Adrenal gland (tissue), 12 donors: Measurements from ENCODE around the gene CFAP69. TPM values are rescaled to one million over a fixed set of nuclear protein-coding genes. Genes with fewer than 3 reads are reported as not detected.
"Not testable (repeated sequence)": the region's sequence is repeated elsewhere in the genome, so short reads cannot be mapped to it uniquely, and the experiment has no call there.

Experiments used
- DNase-seq, 7 donors: peaks; one replicate each; pipeline ENCODE4 v3.0.0-alpha.2; 2019 to 2020
- H3K27ac ChIP-seq, 5 donors: fragments of 200-600 bp; sonication (generic) in 4 of 5; 1 replicate in 3 of 5; 2 replicates in 2 of 5; pipeline versions ENCODE4 v1.5.1 to v1.8.0; 2016 to 2020; ENCODE audit warnings: mild to moderate bottlenecking in 1 of 5
- H3K27me3 ChIP-seq: fragments of 200-600 bp; 2 replicates; pipeline ENCODE4 v1.8.0; 2021
- H3K36me3 ChIP-seq, 2 donors: fragments of 200-600 bp; replicated peaks in 1 of 2; 1 replicate in 1 of 2; 2 replicates in 1 of 2; pipeline versions ENCODE4 v1.5.1 to v1.8.0; 2018 to 2022
- H3K4me1 ChIP-seq, 2 donors: fragments of 200-600 bp; replicated peaks in 1 of 2; 1 replicate in 1 of 2; 2 replicates in 1 of 2; pipeline versions ENCODE4 v1.5.1 to v1.8.0; 2018 to 2021
- H3K4me3 ChIP-seq, 4 donors: fragments of 200-600 bp; sonication (generic) in 3 of 4; one replicate each; pipeline ENCODE4 v1.5.1; 2016 to 2018
- H3K9me3 ChIP-seq, 3 donors: fragments of 200-600 bp; sonication (generic) in 1 of 3; replicated peaks in 1 of 3; 1 replicate in 2 of 3; 2 replicates in 1 of 3; pipeline versions ENCODE4 v1.5.1 to v1.8.0; 2016 to 2021
- CTCF ChIP-seq, 6 experiments: fragments of 450-650 bp in 4 of 6; fragments of 200-600 bp in 2 of 6; sonication (generic) in 1 of 6; IDR thresholded peaks; 1 replicate in 5 of 6; 2 replicates in 1 of 6; pipeline versions ENCODE4 v1.5.1 to v1.8.0; 2016 to 2021; ENCODE audit warnings: antibody characterized with exemption in 6 of 6, mild to moderate bottlenecking in 2 of 6, moderate library complexity in 1 of 6
- POLR2A ChIP-seq, 2 donors: fragments of 450-650 bp; IDR thresholded peaks; one replicate each; pipeline ENCODE4 v1.6.1; 2017; ENCODE audit warnings: antibody characterized with exemption in 2 of 2, mild to moderate bottlenecking in 2 of 2, moderate library complexity in 1 of 2
- WGBS, 4 donors: extraction: QIAGEN DNeasy Blood & Tissue Kit in 2 of 4; methylation state at CpG; one replicate each; pipeline versions ENCODE4 v1.1.5 to v1.1.7; 2013 to 2017; 5-methylcytosine and 5-hydroxymethylcytosine counted together
- intact Hi-C, 2 donors: fragments of 100-400 bp; cut with DNase I; formaldehyde crosslinking; loops; one replicate each; pipeline versions ENCODE4 v1.14.1 to v1.15.0; 2022 to 2023
- polyA plus RNA-seq, 3 donors: library from polyadenylated mRNA; stranded (reverse); fragments of 200-250 nt in 2 of 3; fragments of 350-450 nt in 1 of 3; fragmentation: Illumina TruSeq in 1 of 3; extraction: RNeasy Lipid Tissue Mini Kit (QIAGEN cat#74804) in 1 of 3; gene quantifications; one replicate each; pipeline ENCODE4 v1.2.3, GENCODE V29; 2013 to 2014
- small RNA-seq, 2 donors: library from RNA; depleted of rRNA; stranded (forward); fragments of <200 nt; gene quantifications; one replicate each; pipeline ENCODE3, GENCODE V24; 2016
- total RNA-seq, 9 donors: library from RNA; depleted of rRNA in 4 of 9; stranded (reverse); fragments of >200 nt in 4 of 9; fragments of 120-200 nt in 1 of 9; fragmentation: NEBNext Ultra II Directional in 1 of 9; extraction: Animal tissue kit (Norgen Biotek cat#: 25700) in 1 of 9; gene quantifications; one replicate each; pipeline versions ENCODE4 v1.1.0 to v1.2.4, GENCODE V29; 2013 to 2023
- donor health status: healthy with polysubstance abuse.
- donor health status: Bipolar disorder and iron deficiency.
- donor health status: DM: yes; HTN: yes; CAD: no.
- donor health status: DM: no; HTN: no; CAD: no.
- donor health status: DM: no; HTN: no; CAD: no.
- donor health status: DM: yes; HTN: yes; CAD: no.

CFAP69 gene
- total and polyA plus RNA-seq, 12 donors: 0.42 to 10.2 (median 4.4) TPM

GRCh38 chr7:90349305-90349704, 104.3 kb downstream of the CFAP69 start:
- no peaks in the 10 kb centered on the region for H3K9me3 ChIP-seq
- no peaks in the 10 kb centered on the region for H3K27me3 ChIP-seq
- intact Hi-C loops: no loop called here
- TF ChIP-seq CTCF (IDR thresholded peaks at IDR 0.05) (no peak), POLR2A (IDR thresholded peaks at IDR 0.05) (no peak)
- H3K4me3 ChIP-seq: no peak overlapping the region
- H3K27ac ChIP-seq: no peak overlapping the region
- no peak for DNase-seq
- WGBS, 4 donors: 58 to 74% (median 71%) methylated on average over 4 of the region's 4 CpGs
- H3K36me3 ChIP-seq: peaks cover 0 to 3% of the 10 kb centered on the region in 2 donors
- peaks cover 4 to 20% of the 10 kb centered on the region in 2 donors for H3K4me1 ChIP-seq

- DNase-seq, H3K27ac ChIP-seq, H3K9me3 ChIP-seq, H3K27me3 ChIP-seq, intact Hi-C loops, H3K36me3 ChIP-seq, H3K4me3 ChIP-seq: not testable (repeated sequence)
- 93 to 98% (median 95%) methylated on average over 3 of the region's 3 CpGs for WGBS, 4 donors
- peaks cover 4 to 17% of the 10 kb centered on the region in 2 donors for H3K4me1 ChIP-seq
Observed at GRCh38 chr7:90350032-90350431, 105.1 kb downstream of the CFAP69 start.

GRCh38 chr7:90351987-90352386, 107.0 kb downstream of the CFAP69 start:
- DNase-seq: no peak
- peaks cover 0 to 17% of the 10 kb centered on the region in 2 donors for H3K36me3 ChIP-seq
- no peaks in the 10 kb centered on the region for H3K27me3 ChIP-seq
- no peak overlapping the region for H3K4me3 ChIP-seq
- H3K9me3 ChIP-seq: no peaks in the 10 kb centered on the region
- intact Hi-C loops: no loop called here
- no peak overlapping the region for H3K27ac ChIP-seq
- H3K4me1 ChIP-seq: peaks cover 4 to 11% of the 10 kb centered on the region in 2 donors
- TF ChIP-seq POLR2A (IDR thresholded peaks at IDR 0.05): no peak

Small RNA genes lying within 50 kb of the gene (small RNA-seq; reads per million reads assigned to genes)
- 0 reads per million in 2 donors for gene RF00019

Other genes with a start within 250 kb of the CFAP69 start
- gene STEAP1, start 90.7 kb upstream of the CFAP69 start, total RNA-seq: 10 to 100 TPM in 1 of 9 donors, 1 to 10 TPM in 6, under 1 TPM in 2; 0.35 to 11.8 (median 1.5) TPM
- gene STEAP1, start 90.7 kb upstream of the CFAP69 start, polyA plus RNA-seq: 1 to 10 TPM in 2 of 3 donors, under 1 TPM in 1; 0.56 to 3.0 (median 2.4) TPM
- gene STEAP2, start 33.4 kb upstream of the CFAP69 start, total RNA-seq: 1 to 10 TPM; 2.0 to 9.5 (median 7.7) TPM
- gene STEAP2, start 33.4 kb upstream of the CFAP69 start, polyA plus RNA-seq: 1 to 10 TPM; 2.5 to 6.4 (median 4.8) TPM
- not detected for gene FAM237B, start 76.1 kb downstream of the CFAP69 start, total RNA-seq
- gene FAM237B, start 76.1 kb downstream of the CFAP69 start, polyA plus RNA-seq: not detected
- 10 to 100 TPM in 8 of 9 donors, 1 to 10 TPM in 1; 7.2 to 29.4 (median 22.8) TPM for gene GTPBP10, start 101.5 kb downstream of the CFAP69 start, total RNA-seq
- gene GTPBP10, start 101.5 kb downstream of the CFAP69 start, polyA plus RNA-seq: 10 to 100 TPM; 15.1 to 32.8 (median 15.8) TPM
- gene CLDN12, start 158.3 kb downstream of the CFAP69 start, total RNA-seq: 100 to 1,000 TPM in 1 of 9 donors, 10 to 100 TPM in 8; 25.8 to 150 (median 44.5) TPM
- gene CLDN12, start 158.3 kb downstream of the CFAP69 start, polyA plus RNA-seq: 10 to 100 TPM; 13.8 to 83.5 (median 20.8) TPM
- gene PTTG1IP2, start 224.5 kb downstream of the CFAP69 start, total RNA-seq: not detected
- gene PTTG1IP2, start 224.5 kb downstream of the CFAP69 start, polyA plus RNA-seq: not detected